SK-N-SH (cell line): ENCODE results near the gene AFAP1L1. TPM values are rescaled to one million over a fixed set of nuclear protein-coding genes. Genes with fewer than 3 reads are reported as not detected.

Source experiments
- CTCF ChIA-PET: fragments of 300-600, 350-600 bp; formaldehyde crosslinking; extraction: SDS; loops from one replicate; lab custom pipeline; 2021; lab: Yijun Ruan, JAX
- POLR2A ChIA-PET: fragments of 350-600 bp; sonication (Branson Sonifier 250); formaldehyde crosslinking; extraction: SDS; loops from one replicate; lab custom pipeline; 2020; ENCODE audit warnings: antibody characterized with exemption, inconsistent platforms; lab: Yijun Ruan, JAX
- DNase-seq: peaks from one replicate; pipeline ENCODE4 v3.0.0; 2012
- H2AFZ ChIP-seq: fragments of 200-600 bp; sonication (generic); 2 replicates; pipeline ENCODE4 v1.8.1; 2016; ENCODE audit warnings: antibody characterized with exemption, mild to moderate bottlenecking, low read depth
- H3F3A ChIP-seq: fragments of 200-600 bp; sonication (generic); replicated peaks from 2 replicates; pipeline ENCODE3; 2016; ENCODE audit warnings: antibody characterized with exemption, mild to moderate bottlenecking; ENCODE audit not compliant: insufficient read depth
- H3K27ac ChIP-seq, 2 experiments: fragments of 200-500 bp in 1 of 2; fragments of 200-600 bp in 1 of 2; sonication (Bioruptor generic) in 1 of 2; sonication (generic), shearing (Covaris generic) in 1 of 2; 2 replicates each; pipeline versions ENCODE4 v1.5.1 to v1.6.1; 2014 to 2016; ENCODE audit warnings: low read depth in 2 of 2, inconsistent platforms in 1 of 2, low read length in 1 of 2, mild to moderate bottlenecking in 1 of 2, mixed read lengths in 1 of 2
- H3K27me3 ChIP-seq: fragments of 200-600 bp; sonication (generic), shearing (Covaris generic); 2 replicates; pipeline ENCODE4 v1.6.1; 2016; ENCODE audit warnings: mixed run types; ENCODE audit not compliant: insufficient read depth
- H3K36me3 ChIP-seq, 2 experiments: fragments of 200-500 bp in 1 of 2; fragments of 200-600 bp in 1 of 2; sonication (Bioruptor generic) in 1 of 2; sonication (generic) in 1 of 2; replicated peaks in 1 of 2; 2 replicates each; pipeline versions ENCODE3 to v1.5.1; 2014 to 2016; ENCODE audit warnings: low read length in 1 of 2, mild to moderate bottlenecking in 1 of 2; ENCODE audit not compliant: insufficient read depth in 2 of 2, control insufficient read depth in 1 of 2
- H3K4me1 ChIP-seq, 2 experiments: fragments of 200-500 bp in 1 of 2; fragments of 200-600 bp in 1 of 2; sonication (Bioruptor generic) in 1 of 2; sonication (generic), shearing (Covaris generic) in 1 of 2; 2 replicates each; pipeline versions ENCODE4 v1.5.1 to v1.6.1; 2014 to 2016; ENCODE audit warnings: low read depth in 1 of 2, low read length in 1 of 2, mixed run types in 1 of 2; ENCODE audit not compliant: insufficient read depth in 2 of 2, control insufficient read depth in 1 of 2
- H3K4me2 ChIP-seq: fragments of 200-600 bp; sonication (generic), shearing (Covaris generic); 2 replicates; pipeline ENCODE4 v1.6.1; 2017; ENCODE audit warnings: mixed run types
- H3K4me3 ChIP-seq, 2 experiments: fragments of 200-500 bp in 1 of 2; fragments of 200-600 bp in 1 of 2; sonication (Bioruptor generic) in 1 of 2; sonication (generic), shearing (Covaris generic) in 1 of 2; 2 replicates each; pipeline versions ENCODE4 v1.5.1 to v1.8.1; 2014 to 2016; ENCODE audit warnings: low read depth in 2 of 2, inconsistent platforms in 1 of 2, low read length in 1 of 2, mild to moderate bottlenecking in 1 of 2, mixed read lengths in 1 of 2, moderate library complexity in 1 of 2
- H3K79me2 ChIP-seq: fragments of 200-600 bp; sonication (generic); 2 replicates; pipeline ENCODE4 v1.8.1; 2017; ENCODE audit warnings: mild to moderate bottlenecking; ENCODE audit not compliant: insufficient read depth
- H3K9ac ChIP-seq: fragments of 200-600 bp; sonication (generic); 2 replicates; pipeline ENCODE4 v1.6.1; 2017; ENCODE audit warnings: mixed run types
- H3K9me2 ChIP-seq: fragments of 200-600 bp; sonication (generic); 2 replicates; pipeline ENCODE4 v1.6.1; 2017; ENCODE audit warnings: mixed run types
- H3K9me3 ChIP-seq: fragments of 200-600 bp; sonication (generic); 2 replicates; pipeline ENCODE4 v1.6.1; 2017; ENCODE audit warnings: mixed run types, mild to moderate bottlenecking, moderate library complexity
- H4K20me1 ChIP-seq: fragments of 200-600 bp; sonication (generic); 2 replicates; pipeline ENCODE4 v1.6.1; 2017; ENCODE audit warnings: mild to moderate bottlenecking, mixed run types; ENCODE audit not compliant: insufficient read depth
- CHD2 ChIP-seq: fragments of 150-350 bp; IDR thresholded peaks from 2 replicates; pipeline ENCODE4 v1.6.1; 2018; ENCODE audit warnings: low read length; ENCODE audit not compliant: partially characterized antibody
- EP300 ChIP-seq, 2 experiments: IDR thresholded peaks; 2 replicates each; pipeline versions ENCODE4 v1.4.0 to v1.6.1; 2012; ENCODE audit warnings: borderline replicate concordance in 1 of 2, low read depth in 1 of 2, low read length in 1 of 2
- FOSL2 ChIP-seq: IDR thresholded peaks from 2 replicates; pipeline ENCODE4 v1.4.0; 2012; ENCODE audit warnings: low read depth, mild to moderate bottlenecking, moderate library complexity, borderline replicate concordance
- FOXM1 ChIP-seq: IDR thresholded peaks from 2 replicates; pipeline ENCODE4 v1.4.0; 2012; ENCODE audit warnings: low read depth, mild to moderate bottlenecking
- GABPA ChIP-seq: IDR thresholded peaks from 2 replicates; pipeline ENCODE4 v1.4.0; 2012; ENCODE audit warnings: low read depth, mild to moderate bottlenecking
- GATA2 ChIP-seq: sonication (generic); formaldehyde crosslinking; IDR thresholded peaks from 2 replicates; pipeline ENCODE4 v1.5.0; 2020; ENCODE audit warnings: mild to moderate bottlenecking, missing genetic modification reagents
- MEF2A ChIP-seq: IDR thresholded peaks from 2 replicates; pipeline ENCODE4 v1.4.0; 2012; ENCODE audit warnings: low read depth, borderline replicate concordance
- MXI1 ChIP-seq: IDR thresholded peaks from 2 replicates; pipeline ENCODE4 v1.6.1; 2012; ENCODE audit warnings: mild to moderate bottlenecking, low read depth, low read length, improper control_type of control experiment
- RFX5 ChIP-seq: IDR thresholded peaks from 2 replicates; pipeline ENCODE4 v1.6.1; 2012; ENCODE audit warnings: mild to moderate bottlenecking, improper control_type of control experiment, low read length
- SIN3A ChIP-seq: IDR thresholded peaks from 2 replicates; pipeline ENCODE4 v1.6.1; 2012; ENCODE audit warnings: low read depth, mild to moderate bottlenecking, low read length, moderate library complexity, borderline replicate concordance
- TCF12 ChIP-seq: IDR thresholded peaks from 2 replicates; pipeline ENCODE4 v1.4.0; 2012
- TEAD4 ChIP-seq: IDR thresholded peaks from 2 replicates; pipeline ENCODE4 v1.4.0; 2012; ENCODE audit warnings: mild to moderate bottlenecking, borderline replicate concordance; ENCODE audit not compliant: insufficient read depth
- YY1 ChIP-seq: IDR thresholded peaks from 2 replicates; pipeline ENCODE4 v1.4.0; 2012; ENCODE audit warnings: low read depth, mild to moderate bottlenecking
- WGBS: methylation state at CpG from one replicate; pipeline ENCODE4 v1.1.6; 2017; ENCODE audit warnings: low lambda C conversion rate; 5-methylcytosine and 5-hydroxymethylcytosine counted together
- polyA plus RNA-seq, 3 experiments: library from polyadenylated mRNA; depleted of rRNA; stranded (reverse); fragments of >200 nt; gene quantifications; 2 replicates each; pipeline ENCODE4 v1.2.3, GENCODE V29; 2012
- TF ChIP-seq, protein P1 (sequence below): IDR thresholded peaks from 2 replicates; pipeline ENCODE4; 2012
- TF ChIP-seq, protein P2 (sequence below): IDR thresholded peaks from 2 replicates; pipeline ENCODE4 v1.4.0; 2012; ENCODE audit warnings: low read depth
- TF ChIP-seq, protein P3 (sequence below): fragments of 150-350 bp; IDR thresholded peaks from 2 replicates; pipeline ENCODE4 v1.6.1; 2017; ENCODE audit warnings: antibody characterized with exemption, low read length, low read depth, borderline replicate concordance
- TF ChIP-seq, protein P4 (sequence below): IDR thresholded peaks from 2 replicates; pipeline ENCODE4 v1.4.0; 2012; ENCODE audit warnings: low read depth, borderline replicate concordance
- TF ChIP-seq, protein P5 (sequence below): IDR thresholded peaks from 2 replicates; pipeline ENCODE4 v1.4.0; 2012; ENCODE audit warnings: low read depth, borderline replicate concordance

Gene AFAP1L1
- polyA plus RNA-seq, 1 of the 3 experiments (the other 2 are of a cell fraction), result 0.82 TPM

DNA sequence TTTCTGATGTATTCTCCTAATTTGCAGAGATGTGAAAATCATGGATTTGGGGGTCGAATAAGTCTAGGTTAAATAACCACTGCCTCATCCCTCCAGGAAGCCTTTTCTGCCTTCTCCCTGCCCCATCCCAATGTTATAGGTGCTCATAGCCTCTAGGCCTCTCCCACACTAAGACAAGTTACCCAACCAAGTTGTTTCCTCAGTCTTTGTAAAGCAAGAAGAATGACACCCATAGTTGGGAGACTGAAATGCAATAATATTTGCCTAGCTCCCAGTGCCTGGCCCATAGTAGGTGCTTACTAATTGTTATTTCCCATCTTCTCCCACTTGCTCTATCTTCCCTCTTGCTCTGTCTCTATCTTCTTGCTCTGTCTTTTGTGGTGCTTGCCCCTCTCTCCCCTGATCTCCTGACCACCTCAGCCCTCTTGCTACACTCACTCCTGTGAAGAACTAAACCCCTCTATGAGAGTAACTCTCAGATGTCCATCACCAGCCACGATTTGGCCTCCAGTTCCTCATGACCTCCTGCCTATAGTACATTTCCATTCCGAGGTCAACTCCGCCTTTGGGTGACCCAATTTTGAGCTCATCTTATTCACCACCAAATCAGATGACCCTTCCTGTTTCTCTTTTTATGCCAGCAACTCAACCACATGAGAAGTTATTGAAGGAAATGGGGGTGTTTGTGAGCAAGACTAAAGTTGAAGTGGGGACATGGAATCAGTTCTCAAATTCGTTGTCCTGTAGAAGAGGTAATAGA is 7.0 kb downstream of the AFAP1L1 start:
- H3F3A ChIP-seq, result peaks cover 5% of the 10 kb centered on the region
- TF ChIP-seq, protein P1, sequence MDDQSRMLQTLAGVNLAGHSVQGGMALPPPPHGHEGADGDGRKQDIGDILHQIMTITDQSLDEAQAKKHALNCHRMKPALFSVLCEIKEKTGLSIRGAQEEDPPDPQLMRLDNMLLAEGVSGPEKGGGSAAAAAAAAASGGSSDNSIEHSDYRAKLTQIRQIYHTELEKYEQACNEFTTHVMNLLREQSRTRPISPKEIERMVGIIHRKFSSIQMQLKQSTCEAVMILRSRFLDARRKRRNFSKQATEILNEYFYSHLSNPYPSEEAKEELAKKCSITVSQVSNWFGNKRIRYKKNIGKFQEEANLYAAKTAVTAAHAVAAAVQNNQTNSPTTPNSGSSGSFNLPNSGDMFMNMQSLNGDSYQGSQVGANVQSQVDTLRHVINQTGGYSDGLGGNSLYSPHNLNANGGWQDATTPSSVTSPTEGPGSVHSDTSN, result no peak
- TF ChIP-seq YY1 (no peak), TEAD4 (no peak), MXI1 (no peak), FOXM1 (no peak), CHD2 (no peak), TCF12 (no peak), GABPA (no peak), GATA2 (no peak)
- TF ChIP-seq, protein P2, sequence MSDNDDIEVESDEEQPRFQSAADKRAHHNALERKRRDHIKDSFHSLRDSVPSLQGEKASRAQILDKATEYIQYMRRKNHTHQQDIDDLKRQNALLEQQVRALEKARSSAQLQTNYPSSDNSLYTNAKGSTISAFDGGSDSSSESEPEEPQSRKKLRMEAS, result no peak
- TF ChIP-seq, protein P3, sequence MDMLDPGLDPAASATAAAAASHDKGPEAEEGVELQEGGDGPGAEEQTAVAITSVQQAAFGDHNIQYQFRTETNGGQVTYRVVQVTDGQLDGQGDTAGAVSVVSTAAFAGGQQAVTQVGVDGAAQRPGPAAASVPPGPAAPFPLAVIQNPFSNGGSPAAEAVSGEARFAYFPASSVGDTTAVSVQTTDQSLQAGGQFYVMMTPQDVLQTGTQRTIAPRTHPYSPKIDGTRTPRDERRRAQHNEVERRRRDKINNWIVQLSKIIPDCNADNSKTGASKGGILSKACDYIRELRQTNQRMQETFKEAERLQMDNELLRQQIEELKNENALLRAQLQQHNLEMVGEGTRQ, result no peak
- no peaks in the 10 kb centered on the region for H3K4me1 ChIP-seq
- H2AFZ ChIP-seq, result no peak overlapping the region
- DNase-seq, result no peak
- no peaks in the 10 kb centered on the region for H3K79me2 ChIP-seq
- whole genome bisulfite sequencing, result 53% methylated on average over 5 of the region's 5 CpGs
- no peak overlapping the region for H3K4me2 ChIP-seq
- no peaks in the 10 kb centered on the region for H4K20me1 ChIP-seq
- no peaks in the 10 kb centered on the region for H3K9me2 ChIP-seq
- H3K27ac ChIP-seq, result no peak overlapping the region
- H3K4me3 ChIP-seq, result no peak overlapping the region
- H3K27me3 ChIP-seq, result no peaks in the 10 kb centered on the region
- POLR2A ChIA-PET, result no interaction called here
- H3K9ac ChIP-seq, result no peak overlapping the region
- H3K9me3 ChIP-seq, result no peaks in the 10 kb centered on the region
- CTCF ChIA-PET, result interaction anchor here (0.7 to 2.8 kb wide), 4 partner anchors 9 to 155 kb away, joined by 3 to 12 read pairs (median 3); no protein-coding TSS in a partner anchor
- no peaks in the 10 kb centered on the region for H3K36me3 ChIP-seq

DNA sequence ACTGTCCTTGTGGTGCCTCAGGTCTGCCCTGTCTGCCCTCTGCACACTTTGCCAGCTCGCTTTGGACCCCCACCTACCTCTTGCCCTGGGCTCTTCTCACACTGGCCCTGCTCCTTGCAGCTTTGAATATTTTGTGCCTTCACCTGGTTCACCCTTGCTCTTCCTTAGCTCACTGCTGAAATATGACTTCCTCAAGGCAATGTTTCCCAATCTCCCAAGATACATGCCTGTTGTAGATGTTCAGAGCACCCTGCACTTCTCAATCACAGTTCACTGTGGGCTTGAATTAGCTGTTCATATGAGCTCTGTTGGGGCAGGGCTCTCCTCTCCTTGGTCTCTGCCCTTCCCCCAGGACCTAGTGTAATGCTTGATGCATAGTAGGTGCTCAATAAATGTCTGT is 8.0 kb downstream of the AFAP1L1 start:
- Histone ChIP-seq H3K4me3 (no peak overlapping the region), H3K9ac (no peak overlapping the region), H2AFZ (no peak overlapping the region), H3K4me1 (no peaks in the 10 kb centered on the region; a peak in 1 of 4 replicates), H3K27ac (no peak overlapping the region), H4K20me1 (no peaks in the 10 kb centered on the region), H3K27me3 (no peaks in the 10 kb centered on the region), H3F3A (peaks cover 5% of the 10 kb centered on the region), H3K36me3 (no peaks in the 10 kb centered on the region), H3K9me2 (no peaks in the 10 kb centered on the region), H3K9me3 (no peaks in the 10 kb centered on the region), H3K4me2 (no peak overlapping the region), H3K79me2 (no peaks in the 10 kb centered on the region)
- ChIA-PET POLR2A (no interaction called here), CTCF (interaction anchor here (0.6 to 2.8 kb wide), 8 partner anchors 10 to 245 kb away, joined by 3 to 12 read pairs (median 3); no protein-coding TSS in a partner anchor)
- WGBS, result 55% methylated on average over 1 of the region's 1 CpG
- TF ChIP-seq GATA2 (no peak), EP300 (IDR thresholded peaks at IDR 0.05; ENCODE audit: borderline replicate concordance in 1 of 2, low read depth in 1 of 2, low read length in 1 of 2) (no peak), MEF2A (no peak), FOSL2 (no peak), RFX5 (no peak), TCF12 (no peak), SIN3A (no peak)
- TF ChIP-seq, protein P4, sequence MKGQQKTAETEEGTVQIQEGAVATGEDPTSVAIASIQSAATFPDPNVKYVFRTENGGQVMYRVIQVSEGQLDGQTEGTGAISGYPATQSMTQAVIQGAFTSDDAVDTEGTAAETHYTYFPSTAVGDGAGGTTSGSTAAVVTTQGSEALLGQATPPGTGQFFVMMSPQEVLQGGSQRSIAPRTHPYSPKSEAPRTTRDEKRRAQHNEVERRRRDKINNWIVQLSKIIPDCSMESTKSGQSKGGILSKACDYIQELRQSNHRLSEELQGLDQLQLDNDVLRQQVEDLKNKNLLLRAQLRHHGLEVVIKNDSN, result no peak
- TF ChIP-seq, protein P5, sequence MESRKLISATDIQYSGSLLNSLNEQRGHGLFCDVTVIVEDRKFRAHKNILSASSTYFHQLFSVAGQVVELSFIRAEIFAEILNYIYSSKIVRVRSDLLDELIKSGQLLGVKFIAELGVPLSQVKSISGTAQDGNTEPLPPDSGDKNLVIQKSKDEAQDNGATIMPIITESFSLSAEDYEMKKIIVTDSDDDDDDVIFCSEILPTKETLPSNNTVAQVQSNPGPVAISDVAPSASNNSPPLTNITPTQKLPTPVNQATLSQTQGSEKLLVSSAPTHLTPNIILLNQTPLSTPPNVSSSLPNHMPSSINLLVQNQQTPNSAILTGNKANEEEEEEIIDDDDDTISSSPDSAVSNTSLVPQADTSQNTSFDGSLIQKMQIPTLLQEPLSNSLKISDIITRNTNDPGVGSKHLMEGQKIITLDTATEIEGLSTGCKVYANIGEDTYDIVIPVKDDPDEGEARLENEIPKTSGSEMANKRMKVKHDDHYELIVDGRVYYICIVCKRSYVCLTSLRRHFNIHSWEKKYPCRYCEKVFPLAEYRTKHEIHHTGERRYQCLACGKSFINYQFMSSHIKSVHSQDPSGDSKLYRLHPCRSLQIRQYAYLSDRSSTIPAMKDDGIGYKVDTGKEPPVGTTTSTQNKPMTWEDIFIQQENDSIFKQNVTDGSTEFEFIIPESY, result no peak
- DNase-seq, result no peak
